Activated CD4-positive, alpha-beta T cell treated with anti-CD3 and anti-CD28 coated beads for 1 hour (primary cell): ENCODE measurements around the gene CLIP3.
"Not testable (repeated sequence)": the region's sequence is repeated elsewhere in the genome, so short reads cannot be mapped to it uniquely, and the experiment has no call there.

Source experiments
- DNase-seq: peaks from one replicate; pipeline ENCODE4 v3.0.0-alpha.2; 2020

CLIP3 gene

DNA sequence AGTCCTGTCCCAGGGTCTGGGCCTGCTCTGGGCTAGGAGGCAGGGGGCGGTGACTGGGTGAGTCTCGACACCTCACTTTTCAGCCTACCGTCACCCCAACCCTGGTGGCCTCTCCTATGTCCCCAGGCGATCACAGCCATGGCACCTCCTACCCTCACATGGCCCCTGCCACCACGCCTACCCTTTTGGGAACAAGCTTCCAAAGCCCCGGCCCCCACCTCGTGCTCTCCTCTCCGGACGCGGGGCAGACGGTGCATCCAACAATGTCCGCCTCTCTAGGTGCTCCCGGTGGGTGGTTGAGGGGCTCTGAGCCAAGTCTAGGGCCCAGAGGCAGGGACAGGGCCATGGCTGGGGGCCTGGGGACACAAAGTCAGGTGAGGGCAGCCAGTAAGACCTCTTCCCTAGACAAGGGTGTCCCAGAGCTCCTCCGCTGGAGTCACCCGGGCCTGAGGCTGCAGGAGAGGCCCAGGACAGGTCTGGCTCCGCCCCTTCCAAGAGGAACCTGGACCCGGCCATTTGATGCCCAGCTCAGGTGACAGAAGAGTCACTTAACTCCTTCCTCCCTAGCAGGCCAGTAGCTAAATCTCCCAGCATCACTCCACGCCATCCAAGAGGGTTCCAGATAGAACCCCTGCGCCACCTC, 24.2 kb downstream of the CLIP3 start, which contains the start of gene SYNE4:
SYNE4 (minus strand) TSS at position 478 of the 643 bp plus-strand sequence; CDS start at position 346, 132 bp downstream.
- DNase-seq: no peak

DNA sequence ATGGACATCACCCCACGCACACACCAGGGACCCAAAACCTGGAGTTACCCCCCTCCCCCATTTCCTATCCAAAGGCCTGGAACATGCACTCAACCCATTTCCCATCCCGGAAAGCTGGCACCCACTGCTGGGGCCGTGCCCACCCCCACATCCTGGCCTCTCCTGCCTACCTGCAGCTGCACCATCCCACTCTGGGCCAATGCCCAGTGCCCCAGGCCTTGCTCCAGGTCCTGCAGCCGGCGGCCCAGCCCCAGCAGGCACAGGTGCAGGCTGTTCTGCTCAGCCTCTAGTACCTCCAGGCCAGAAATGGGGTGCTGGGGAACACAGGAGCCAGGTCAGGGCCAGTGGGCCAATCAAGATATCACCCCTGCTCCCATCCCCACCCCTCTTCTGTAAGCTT, 25.7 kb downstream of the CLIP3 start:
- DNase-seq: no peak

GRCh38 chr19:36003284-36003683, 29.4 kb downstream of the CLIP3 start:
- DNase-seq: no peak

DNA sequence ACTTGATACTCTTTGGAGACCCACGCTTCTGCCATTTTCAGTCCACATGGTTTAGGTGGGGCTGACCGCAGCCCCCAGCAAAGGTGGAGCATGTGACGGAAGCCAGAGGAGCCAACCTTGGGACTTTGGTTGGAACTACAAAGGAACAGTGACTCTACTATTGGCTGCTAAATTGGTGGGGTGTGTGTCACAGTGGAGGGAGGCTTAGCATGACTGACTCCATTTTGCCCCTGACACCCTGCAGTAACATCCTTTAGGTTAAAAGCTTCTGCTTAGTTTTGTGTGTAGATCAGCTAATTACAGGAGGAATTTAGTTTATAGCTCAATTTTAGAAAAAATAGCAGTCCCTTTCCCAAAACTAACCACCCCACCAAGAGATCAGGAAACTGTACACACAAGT, 31.1 kb downstream of the CLIP3 start:
- DNase-seq: no peak

GRCh38 chr19:35996777-35997176, 35.9 kb downstream of the CLIP3 start:
- DNase-seq: no peak

- peak; percentile 86 for DNase-seq
Observed at GRCh38 chr19:35995048-35995993, 37.4 kb downstream of the CLIP3 start, which contains the start of gene SDHAF1. TSS of gene SDHAF1 (plus strand) at chr19:35995188. CDS start at chr19:35995275, 87 bp downstream.

DNA sequence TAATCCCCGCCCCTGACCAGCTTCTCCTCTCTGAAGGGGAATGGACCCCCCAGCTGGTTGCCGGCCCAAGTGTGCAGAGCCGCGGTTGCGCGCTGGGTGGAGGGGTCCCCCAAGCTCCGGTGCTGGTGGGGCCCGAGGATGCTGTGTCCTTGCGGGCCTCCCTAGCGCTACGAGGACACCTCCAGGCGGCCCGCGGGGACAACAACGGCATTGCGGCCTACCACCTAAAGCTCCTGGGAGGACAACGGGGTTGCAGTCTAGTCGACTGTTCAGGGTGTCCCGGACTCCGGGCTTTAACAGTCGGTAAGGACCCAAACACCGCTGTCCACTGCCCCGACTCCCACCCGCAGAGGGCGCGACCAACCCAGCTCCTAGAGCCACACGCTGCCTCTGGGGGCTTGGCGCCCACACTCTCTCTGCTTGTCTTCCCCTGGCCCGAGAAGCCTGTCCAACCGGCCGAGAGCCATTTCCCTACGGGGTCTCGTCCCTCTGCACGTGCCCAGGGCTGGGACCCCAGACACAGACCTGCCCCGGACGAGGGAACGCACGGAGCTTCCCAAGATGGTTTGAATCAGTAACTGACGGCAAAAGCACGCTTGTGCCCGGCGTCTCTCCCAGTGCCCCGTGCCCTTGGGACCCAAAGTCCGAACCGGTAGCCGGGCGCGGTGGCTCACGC, 38.6 kb downstream of the CLIP3 start:
- no peak for DNase-seq

DNA sequence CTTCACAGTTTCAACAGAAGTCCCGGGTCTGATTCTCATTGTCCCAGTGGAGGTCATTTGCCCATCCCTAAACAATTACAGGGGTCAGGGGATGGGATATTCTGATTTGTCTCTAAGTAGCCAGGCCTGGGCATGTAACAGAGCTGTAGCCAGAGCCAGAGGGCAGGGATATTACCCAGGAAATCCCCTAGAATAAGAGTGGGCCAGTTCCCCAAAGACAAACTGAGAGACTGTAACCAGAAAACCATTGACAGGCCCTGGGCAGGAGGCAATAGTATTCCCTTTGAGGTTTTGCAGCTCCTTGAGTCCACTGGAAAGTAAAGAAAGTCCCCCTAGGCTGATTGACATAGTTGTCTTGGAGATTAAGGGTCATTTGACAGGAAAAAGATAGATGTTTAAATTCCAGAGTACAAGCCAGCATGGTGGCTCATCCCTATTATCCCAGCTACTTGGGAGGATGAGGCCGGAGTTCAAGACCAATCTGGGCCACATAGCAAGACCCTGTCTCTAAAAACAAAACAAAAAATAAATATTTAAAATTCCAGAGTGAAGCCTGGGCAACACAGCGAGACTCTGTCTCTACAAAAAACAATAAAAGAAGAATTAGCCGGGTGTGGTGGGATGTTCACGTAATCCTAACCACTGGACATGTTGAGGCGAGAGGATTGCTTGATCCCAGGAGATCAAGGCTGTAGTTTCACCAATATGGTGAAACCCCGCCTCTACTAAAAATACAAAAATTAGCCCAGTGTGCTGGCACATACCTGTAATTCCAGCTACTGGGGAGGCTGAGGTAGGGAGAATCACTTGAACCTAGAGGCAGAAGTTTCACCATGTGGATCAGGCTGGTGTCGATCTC, 39.5 kb downstream of the CLIP3 start:
- no peak for DNase-seq

DNA sequence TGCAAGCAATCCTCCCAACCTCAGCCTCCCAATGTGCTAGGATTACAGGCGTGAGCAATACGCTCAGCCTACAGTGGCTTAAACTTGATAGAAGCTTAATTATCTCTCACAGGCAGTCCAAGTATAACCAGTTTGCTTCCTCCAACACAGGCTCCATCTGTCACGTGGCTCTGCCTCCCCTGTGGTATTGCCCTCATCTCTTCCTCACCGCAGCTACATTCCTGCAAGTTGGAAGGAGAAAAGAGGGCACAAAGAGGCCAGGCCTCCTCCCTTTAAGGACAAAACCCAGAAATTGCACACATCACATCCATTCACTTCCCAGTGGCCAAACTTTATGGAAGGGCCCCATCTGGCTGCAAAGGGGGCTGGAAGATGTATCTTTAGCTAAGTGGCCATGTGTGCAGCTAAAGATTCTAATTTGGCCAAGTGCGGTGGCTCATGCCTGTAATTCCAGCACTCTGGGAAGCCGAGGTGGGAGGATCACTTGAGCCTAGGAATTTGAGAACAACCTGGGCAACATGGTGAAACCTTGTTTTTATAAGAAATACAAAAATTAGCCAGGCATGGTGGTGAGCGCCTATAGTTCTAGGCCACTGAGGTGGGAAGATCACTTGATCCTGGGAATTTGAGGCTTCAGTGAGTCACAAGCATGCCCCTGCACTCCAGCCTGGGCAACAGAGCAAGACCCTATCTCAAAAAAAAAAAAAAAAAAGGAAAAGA, 40.8 kb downstream of the CLIP3 start:
- no peak for DNase-seq

DNA sequence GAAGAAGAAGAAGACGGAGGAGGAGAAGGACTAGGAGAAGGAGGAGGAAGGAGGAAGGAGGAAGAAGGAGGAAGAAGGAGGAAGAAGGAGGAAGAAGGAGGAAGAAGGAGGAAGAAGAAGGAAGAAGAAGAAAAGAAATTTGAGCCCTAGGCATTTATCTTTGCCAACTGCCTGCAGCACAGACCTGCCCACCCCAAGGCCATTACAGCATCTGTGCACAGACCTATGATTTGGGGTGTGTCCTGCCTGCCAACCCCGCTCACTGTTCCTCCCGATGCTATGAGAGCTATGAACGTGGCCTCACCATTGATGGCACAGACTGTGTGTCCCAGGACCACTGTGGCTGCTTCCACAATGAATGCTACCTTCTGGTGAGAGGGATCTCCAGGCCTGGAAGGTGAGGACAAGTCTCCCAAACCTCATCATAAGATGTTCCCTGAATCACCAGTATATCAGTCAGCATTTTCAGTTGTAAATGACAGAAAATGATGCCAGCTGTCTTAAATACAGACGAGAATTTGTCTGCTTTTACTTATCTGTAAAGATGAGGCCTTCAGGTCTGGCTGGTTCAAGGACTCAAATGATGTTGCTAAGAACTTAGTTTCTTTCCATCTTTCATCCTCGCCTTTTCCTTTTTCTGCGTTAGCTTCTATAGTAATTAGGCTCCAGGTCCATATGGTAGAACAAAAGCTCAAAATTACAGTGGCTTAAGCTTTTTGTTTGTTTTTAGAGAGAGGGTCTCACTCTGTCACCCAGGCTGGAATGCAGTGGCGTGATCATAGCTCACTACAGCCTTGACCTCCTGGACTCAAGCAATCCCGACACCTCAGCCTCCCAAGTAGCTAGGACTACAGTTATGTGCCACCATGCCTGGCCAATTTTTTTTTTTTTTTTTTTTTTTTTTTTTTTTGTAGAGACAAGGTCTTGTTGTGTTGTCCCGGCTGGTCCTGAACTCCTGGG, 41.6 kb downstream of the CLIP3 start:
- DNase-seq: no peak

GRCh38 chr19:35990156-35990555, 42.5 kb downstream of the CLIP3 start:
- DNase-seq: no peak

DNA sequence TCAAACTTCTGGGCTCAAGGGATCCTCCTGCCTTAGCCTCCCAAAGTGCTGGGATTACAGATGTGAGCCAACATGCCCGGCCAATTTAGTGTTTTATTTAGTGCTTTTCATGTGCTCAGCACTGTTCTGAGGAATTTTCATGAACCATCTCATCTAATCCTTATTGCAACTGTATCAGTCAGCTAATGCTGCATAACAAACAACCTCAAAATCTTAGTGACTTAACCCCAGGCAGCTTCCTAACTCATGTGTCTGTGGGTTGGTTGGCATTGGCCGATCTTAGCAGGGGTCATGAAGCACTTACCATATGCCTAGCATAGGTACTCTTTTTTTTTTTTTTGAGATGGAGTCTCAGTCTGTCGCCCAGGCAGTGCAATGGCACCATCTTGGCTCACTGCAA, 43.8 kb downstream of the CLIP3 start:
- no peak for DNase-seq

- DNase-seq: no peak
Observed at GRCh38 chr19:35987571-35987896, 45.1 kb downstream of the CLIP3 start.

GRCh38 chr19:35986664-35987570, 45.8 kb downstream of the CLIP3 start:
- DNase-seq: no peak

DNA sequence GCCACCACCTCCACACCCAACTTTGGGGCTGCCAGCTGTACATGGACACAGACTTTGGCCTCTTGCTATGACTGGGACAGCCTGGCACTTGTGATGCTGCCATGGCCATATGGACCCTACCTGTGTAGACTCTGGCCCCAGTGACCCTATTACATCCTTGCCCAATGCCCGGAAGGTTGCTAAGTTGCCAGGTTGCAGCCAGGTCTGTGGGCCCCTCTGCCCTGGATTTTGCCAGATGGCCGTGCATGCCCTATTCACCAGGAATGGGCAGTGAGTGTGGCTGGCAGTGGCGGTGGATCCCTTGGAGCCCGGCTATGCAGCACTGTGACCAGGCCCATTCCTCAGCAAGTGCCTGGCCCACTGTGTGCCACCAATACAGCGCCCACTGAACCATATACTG, 46.6 kb downstream of the CLIP3 start:
- DNase-seq: no peak

GRCh38 chr19:35983177-35983576, 49.5 kb downstream of the CLIP3 start:
- DNase-seq: no peak

GRCh38 chr19:35980997-35981396, 51.7 kb downstream of the CLIP3 start:
- DNase-seq: not testable (repeated sequence)

- DNase-seq: no peak
Observed at GRCh38 chr19:35978832-35979365, 53.8 kb downstream of the CLIP3 start.

- DNase-seq: no peak
Observed at GRCh38 chr19:35978271-35978670, 54.4 kb downstream of the CLIP3 start.
